Measurements from ENCODE around the gene GMCL1. TPM values are rescaled to one million over a fixed set of nuclear protein-coding genes. Genes with fewer than 3 reads are reported as not detected.

GMCL1 gene
- total RNA-seq, 1 experiment from 2014 or later, result 12.7 TPM

DNA sequence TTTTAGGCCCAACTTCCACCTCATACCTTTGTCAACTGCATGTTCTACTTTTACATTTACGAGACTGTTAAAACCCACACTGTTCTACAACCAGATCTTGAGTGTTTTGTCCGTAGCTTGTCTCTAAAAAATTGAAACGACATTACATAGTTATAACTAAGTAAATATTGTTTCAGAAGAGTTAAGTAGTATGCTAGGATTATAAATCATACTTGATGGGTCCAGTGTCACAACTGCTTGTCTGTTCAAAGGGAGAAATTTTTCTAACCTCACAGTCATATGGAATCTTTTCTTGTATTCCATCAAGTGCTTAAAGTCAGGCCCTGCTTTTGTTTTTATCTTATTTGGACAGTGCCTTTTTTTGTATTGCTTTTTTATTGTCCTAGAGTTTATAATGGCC lies 4.3 kb downstream of the GMCL1 start:
- Histone ChIP-seq H3K27me3 (ENCODE audit: low read length) (no peaks in the 10 kb centered on the region), H3F3A (ENCODE audit: low read length, unreplicated experiment) (no peaks in the 10 kb centered on the region), H3K9ac (ENCODE audit: low read length) (no peak overlapping the region), H3K27ac (ENCODE audit: low read length) (no peak overlapping the region), H3K4me1 (ENCODE audit: insufficient read depth, low read length) (peaks cover 24% of the 10 kb centered on the region), H3K9me2 (replicated peaks; ENCODE audit: low read length) (no peaks in the 10 kb centered on the region), H4K20me1 (ENCODE audit: low read length) (no peaks in the 10 kb centered on the region), H3K4me2 (ENCODE audit: low read length) (peak overlapping the region; percentile 26), H3K36me3 (ENCODE audit: low read depth, low read length) (no peaks in the 10 kb centered on the region), H3K4me3 (ENCODE audit: low read length) (no peak overlapping the region), H3K9me3 (ENCODE audit: low read length) (no peaks in the 10 kb centered on the region), H3K79me2 (ENCODE audit: low read length) (peaks cover 78% of the 10 kb centered on the region), H2AFZ (ENCODE audit: low read length) (no peak overlapping the region)
- TF ChIP-seq EZH2 (IDR thresholded peaks at IDR 0.05; ENCODE audit: low read length, unreplicated experiment) (no peak), EZH2phosphoT487 (IDR thresholded peaks at IDR 0.05; ENCODE audit: borderline replicate concordance, low read length) (no peak)
- TF ChIP-seq, protein P1, sequence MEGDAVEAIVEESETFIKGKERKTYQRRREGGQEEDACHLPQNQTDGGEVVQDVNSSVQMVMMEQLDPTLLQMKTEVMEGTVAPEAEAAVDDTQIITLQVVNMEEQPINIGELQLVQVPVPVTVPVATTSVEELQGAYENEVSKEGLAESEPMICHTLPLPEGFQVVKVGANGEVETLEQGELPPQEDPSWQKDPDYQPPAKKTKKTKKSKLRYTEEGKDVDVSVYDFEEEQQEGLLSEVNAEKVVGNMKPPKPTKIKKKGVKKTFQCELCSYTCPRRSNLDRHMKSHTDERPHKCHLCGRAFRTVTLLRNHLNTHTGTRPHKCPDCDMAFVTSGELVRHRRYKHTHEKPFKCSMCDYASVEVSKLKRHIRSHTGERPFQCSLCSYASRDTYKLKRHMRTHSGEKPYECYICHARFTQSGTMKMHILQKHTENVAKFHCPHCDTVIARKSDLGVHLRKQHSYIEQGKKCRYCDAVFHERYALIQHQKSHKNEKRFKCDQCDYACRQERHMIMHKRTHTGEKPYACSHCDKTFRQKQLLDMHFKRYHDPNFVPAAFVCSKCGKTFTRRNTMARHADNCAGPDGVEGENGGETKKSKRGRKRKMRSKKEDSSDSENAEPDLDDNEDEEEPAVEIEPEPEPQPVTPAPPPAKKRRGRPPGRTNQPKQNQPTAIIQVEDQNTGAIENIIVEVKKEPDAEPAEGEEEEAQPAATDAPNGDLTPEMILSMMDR (conservative IDR thresholded peaks at IDR 0.05; ENCODE audit: low read depth, low read length), result no peak
- BruUV-seq (replicated peaks), result no TSS peak
- intact Hi-C loops (cut with micrococcal nuclease), result no loop called here
- no peak for DNase-seq
- ATAC-seq, result no peak
- ChIA-PET POLR2A (ENCODE audit: unreplicated experiment) (no interaction called here), CTCF (no interaction called here)

DNA sequence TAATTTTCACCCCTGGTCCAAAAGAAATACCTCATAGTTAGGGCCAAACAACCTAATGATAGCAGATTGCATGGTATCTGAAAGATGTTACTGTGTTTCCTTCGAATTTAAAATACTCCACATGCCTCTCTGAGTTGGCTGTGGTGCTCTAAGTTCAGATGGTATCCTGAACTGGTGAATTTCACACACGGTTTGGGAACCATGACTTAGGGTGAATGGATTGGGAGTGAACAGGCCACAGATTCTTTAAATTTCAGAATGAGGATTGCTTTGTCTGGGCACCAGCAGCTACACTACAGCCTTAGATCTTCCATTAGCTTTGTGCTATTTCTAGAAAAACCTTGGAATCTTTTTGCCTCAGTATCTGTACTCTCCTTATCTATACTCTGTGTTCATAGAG lies 6.2 kb downstream of the GMCL1 start:
- Histone ChIP-seq H3F3A (ENCODE audit: low read length, unreplicated experiment) (no peaks in the 10 kb centered on the region), H3K79me2 (ENCODE audit: low read length) (peaks cover 67% of the 10 kb centered on the region), H2AFZ (ENCODE audit: low read length) (no peak overlapping the region), H3K4me2 (ENCODE audit: low read length) (no peak overlapping the region), H3K9me3 (ENCODE audit: low read length) (no peaks in the 10 kb centered on the region), H3K9ac (ENCODE audit: low read length) (no peak overlapping the region), H3K4me1 (ENCODE audit: insufficient read depth, low read length) (peaks cover 21% of the 10 kb centered on the region), H3K4me3 (ENCODE audit: low read length) (no peak overlapping the region), H3K36me3 (ENCODE audit: low read depth, low read length) (no peaks in the 10 kb centered on the region; the same call in 1 of the 2 replicates), H3K27me3 (ENCODE audit: low read length) (no peaks in the 10 kb centered on the region), H3K9me2 (replicated peaks; ENCODE audit: low read length) (no peaks in the 10 kb centered on the region), H4K20me1 (ENCODE audit: low read length) (no peaks in the 10 kb centered on the region), H3K27ac (ENCODE audit: low read length) (no peak overlapping the region)
- TF ChIP-seq, protein P1 (conservative IDR thresholded peaks at IDR 0.05; ENCODE audit: low read depth, low read length), result no peak
- TF ChIP-seq EZH2phosphoT487 (IDR thresholded peaks at IDR 0.05; ENCODE audit: borderline replicate concordance, low read length) (no peak), EZH2 (IDR thresholded peaks at IDR 0.05; ENCODE audit: low read length, unreplicated experiment) (no peak)
- no TSS peak for BruUV-seq (replicated peaks)
- ATAC-seq (no peak), DNase-seq (no peak)
- CTCF ChIA-PET, result no interaction called here
- POLR2A ChIA-PET (ENCODE audit: unreplicated experiment), result no interaction called here
- intact Hi-C loops (cut with micrococcal nuclease), result no loop called here

DNA sequence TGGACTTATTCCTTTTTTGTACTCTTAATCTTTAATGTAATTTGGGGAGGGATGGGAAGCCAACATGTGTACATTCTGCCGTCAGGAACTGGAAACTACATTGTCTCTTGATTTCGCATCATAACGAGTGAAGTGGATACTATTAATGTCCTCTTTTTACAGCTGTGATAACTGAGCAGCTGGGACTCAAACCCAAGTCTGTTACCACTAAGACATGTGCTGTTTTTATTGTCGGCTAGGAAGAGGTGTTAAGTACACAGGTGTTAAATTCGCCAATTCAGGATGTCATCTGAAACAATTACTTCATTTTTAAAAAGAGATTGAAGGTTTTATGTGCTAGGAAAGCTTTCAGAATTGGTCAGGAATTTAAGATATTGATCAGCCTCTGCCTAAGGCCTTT lies 6.9 kb downstream of the GMCL1 start:
- ATAC-seq (no peak), DNase-seq (no peak)
- POLR2A ChIA-PET (ENCODE audit: unreplicated experiment), result interaction anchor here (0.7 kb wide), 1 partner anchor 137 kb away, joined by 3 read pairs; no protein-coding TSS in a partner anchor
- Histone ChIP-seq H3K79me2 (ENCODE audit: low read length) (peaks cover 60% of the 10 kb centered on the region), H3K9ac (ENCODE audit: low read length) (no peak overlapping the region), H3K27me3 (ENCODE audit: low read length) (no peaks in the 10 kb centered on the region), H3K4me1 (ENCODE audit: insufficient read depth, low read length) (peaks cover 19% of the 10 kb centered on the region), H3K4me2 (ENCODE audit: low read length) (no peak overlapping the region), H3K27ac (ENCODE audit: low read length) (no peak overlapping the region), H3K9me3 (ENCODE audit: low read length) (no peaks in the 10 kb centered on the region), H4K20me1 (ENCODE audit: low read length) (no peaks in the 10 kb centered on the region), H3K36me3 (ENCODE audit: low read depth, low read length) (no peaks in the 10 kb centered on the region; the same call in 1 of the 2 replicates), H2AFZ (ENCODE audit: low read length) (no peak overlapping the region), H3K4me3 (ENCODE audit: low read length) (no peak overlapping the region), H3F3A (ENCODE audit: low read length, unreplicated experiment) (no peaks in the 10 kb centered on the region), H3K9me2 (replicated peaks; ENCODE audit: low read length) (no peaks in the 10 kb centered on the region)
- CTCF ChIA-PET, result no interaction called here
- intact Hi-C loops (cut with micrococcal nuclease), result no loop called here
- no TSS peak for BruUV-seq (replicated peaks)
- TF ChIP-seq EZH2 (IDR thresholded peaks at IDR 0.05; ENCODE audit: low read length, unreplicated experiment) (no peak), EZH2phosphoT487 (IDR thresholded peaks at IDR 0.05; ENCODE audit: borderline replicate concordance, low read length) (no peak)
- TF ChIP-seq, protein P1 (conservative IDR thresholded peaks at IDR 0.05; ENCODE audit: low read depth, low read length), result no peak
